Smooth muscle cell (in vitro differentiated cells): ENCODE data around the gene GP1BB. TPM values are rescaled to one million over a fixed set of nuclear protein-coding genes. Genes with fewer than 3 reads are reported as not detected.

ENCODE experiments used
- DNase-seq: peaks from one replicate; lab custom pipeline; 2025; ENCODE audit not compliant: unreplicated experiment; lab: John Stamatoyannopoulos, UW
- H2AFZ ChIP-seq: fragments of 200-600 bp; sonication (generic); 2 replicates; pipeline ENCODE4 v1.6.0; 2016; ENCODE audit warnings: antibody characterized with exemption, low read depth, mild to moderate bottlenecking
- H3F3A ChIP-seq: fragments of 200-600 bp; sonication (generic); 2 replicates; pipeline ENCODE4 v1.6.0; 2017; ENCODE audit warnings: antibody characterized with exemption, low read depth
- H3K27ac ChIP-seq: fragments of 200-600 bp; sonication (generic); 2 replicates; pipeline ENCODE4 v1.5.1; 2016; ENCODE audit warnings: low read depth, mild to moderate bottlenecking
- H3K27me3 ChIP-seq: fragments of 200-600 bp; sonication (generic); 2 replicates; pipeline ENCODE4 v1.6.1; 2016; ENCODE audit warnings: low read depth, mild to moderate bottlenecking
- H3K36me3 ChIP-seq: fragments of 200-600 bp; sonication (generic); 2 replicates; pipeline ENCODE4 v1.5.1; 2016; ENCODE audit warnings: low read depth
- H3K4me1 ChIP-seq: fragments of 200-600 bp; sonication (generic); 2 replicates; pipeline ENCODE4 v1.5.1; 2016; ENCODE audit warnings: low read depth
- H3K4me2 ChIP-seq: fragments of 200-600 bp; sonication (generic); 2 replicates; pipeline ENCODE4 v1.6.0; 2016; ENCODE audit warnings: mild to moderate bottlenecking
- H3K4me3 ChIP-seq: fragments of 200-600 bp; sonication (generic); 2 replicates; pipeline ENCODE4 v1.5.1; 2016; ENCODE audit warnings: mild to moderate bottlenecking
- H3K79me2 ChIP-seq: fragments of 200-600 bp; sonication (generic); 2 replicates; pipeline ENCODE4 v1.6.0; 2016; ENCODE audit warnings: low read depth, mild to moderate bottlenecking
- H3K9ac ChIP-seq: fragments of 200-600 bp; sonication (generic); 2 replicates; pipeline ENCODE4 v1.6.0; 2016; ENCODE audit warnings: low read depth
- H3K9me3 ChIP-seq: fragments of 200-600 bp; sonication (generic); replicated peaks from 2 replicates; pipeline ENCODE4 v1.5.1; 2016; ENCODE audit warnings: low read depth
- H4K20me1 ChIP-seq: fragments of 200-600 bp; sonication (generic); 2 replicates; pipeline ENCODE4 v1.6.0; 2016; ENCODE audit warnings: low read depth
- CTCF ChIP-seq: fragments of 200-600 bp; sonication (generic); IDR thresholded peaks from 2 replicates; pipeline ENCODE4 v1.5.1; 2017; ENCODE audit warnings: borderline replicate concordance, mild to moderate bottlenecking, antibody characterized with exemption; ENCODE audit not compliant: insufficient read depth, poor library complexity, severe bottlenecking
- WGBS: methylation state at CpG from one replicate; pipeline ENCODE4 v1.1.7; 2016; ENCODE audit warnings: low lambda C conversion rate; 5-methylcytosine and 5-hydroxymethylcytosine counted together
- polyA plus RNA-seq: library from polyadenylated mRNA; unstranded; fragments of >200 nt; fragmentation: Nextera tagmentation; extraction: Ambion mirVana; gene quantifications from 2 replicates; pipeline ENCODE4 v1.2.1, GENCODE V29; 2016
- total RNA-seq: library from RNA; depleted of rRNA; stranded (reverse); fragments of >200 nt; gene quantifications from 2 replicates; pipeline ENCODE4 v1.2.3, GENCODE V29; 2014

The GP1BB gene
- total and polyA plus RNA-seq, 2 experiments from 2014 or later, result 0.94 to 9.7 TPM

- Histone ChIP-seq H2AFZ (no peak overlapping the region), H3K4me3 (no peak overlapping the region), H3K36me3 (no peaks in the 10 kb centered on the region), H3K9me3 (no peaks in the 10 kb centered on the region), H4K20me1 (peaks cover 58% of the 10 kb centered on the region), H3K4me1 (peaks cover 33% of the 10 kb centered on the region), H3F3A (no peaks in the 10 kb centered on the region), H3K79me2 (no peaks in the 10 kb centered on the region), H3K4me2 (no peak overlapping the region), H3K9ac (no peak overlapping the region), H3K27me3 (peaks cover 31% of the 10 kb centered on the region), H3K27ac (no peak overlapping the region)
- no peak for TF ChIP-seq CTCF
- WGBS, result 94% methylated on average over 12 of the region's 12 CpGs
- DNase-seq, result no peak
Measured at GRCh38 chr22:19719488-19720021, 3.8 kb upstream of the GP1BB start.

- H3K9me3 ChIP-seq, result no peaks in the 10 kb centered on the region
- peaks cover 58% of the 10 kb centered on the region for H4K20me1 ChIP-seq
- no peak overlapping the region for H3K4me2 ChIP-seq
- H3K27ac ChIP-seq, result no peak overlapping the region
- WGBS, result 93% methylated on average over 26 of the region's 26 CpGs
- no peak for DNase-seq
- H2AFZ ChIP-seq, result no peak overlapping the region
- H3K9ac ChIP-seq, result no peak overlapping the region
- no peaks in the 10 kb centered on the region for H3K79me2 ChIP-seq
- H3K4me1 ChIP-seq, result peaks cover 26% of the 10 kb centered on the region
- no peaks in the 10 kb centered on the region for H3K36me3 ChIP-seq
- no peak for TF ChIP-seq CTCF
- H3K4me3 ChIP-seq, result no peak overlapping the region
- no peaks in the 10 kb centered on the region for H3F3A ChIP-seq
- peaks cover 38% of the 10 kb centered on the region for H3K27me3 ChIP-seq
Measured at GRCh38 chr22:19720150-19720827, 3.0 kb upstream of the GP1BB start.

- Histone ChIP-seq H3K4me3 (no peak overlapping the region), H4K20me1 (peaks cover 58% of the 10 kb centered on the region), H3K9ac (no peak overlapping the region), H3K79me2 (no peaks in the 10 kb centered on the region), H2AFZ (no peak overlapping the region), H3K9me3 (no peaks in the 10 kb centered on the region), H3K27me3 (peaks cover 41% of the 10 kb centered on the region), H3K36me3 (no peaks in the 10 kb centered on the region), H3K4me1 (peaks cover 26% of the 10 kb centered on the region), H3K4me2 (no peak overlapping the region), H3F3A (no peaks in the 10 kb centered on the region), H3K27ac (no peak overlapping the region)
- no peak for DNase-seq
- no peak for TF ChIP-seq CTCF
- 100% methylated on average over 2 of the region's 2 CpGs for WGBS
Measured at GRCh38 chr22:19720999-19721329, 2.4 kb upstream of the GP1BB start.
